Fibroblast of skin of left quadriceps (primary cell): ENCODE results near the gene ANKZF1.
"Not testable (repeated sequence)": the region's sequence is repeated elsewhere in the genome, so short reads cannot be mapped to it uniquely, and the experiment has no call there.

Experiments used
- DNase-seq, 2 experiments: peaks; one replicate each; pipeline ENCODE4 v3.0.0-alpha.2; 2013; ENCODE audit warnings: low read depth in 2 of 2

ANKZF1 gene

DNA sequence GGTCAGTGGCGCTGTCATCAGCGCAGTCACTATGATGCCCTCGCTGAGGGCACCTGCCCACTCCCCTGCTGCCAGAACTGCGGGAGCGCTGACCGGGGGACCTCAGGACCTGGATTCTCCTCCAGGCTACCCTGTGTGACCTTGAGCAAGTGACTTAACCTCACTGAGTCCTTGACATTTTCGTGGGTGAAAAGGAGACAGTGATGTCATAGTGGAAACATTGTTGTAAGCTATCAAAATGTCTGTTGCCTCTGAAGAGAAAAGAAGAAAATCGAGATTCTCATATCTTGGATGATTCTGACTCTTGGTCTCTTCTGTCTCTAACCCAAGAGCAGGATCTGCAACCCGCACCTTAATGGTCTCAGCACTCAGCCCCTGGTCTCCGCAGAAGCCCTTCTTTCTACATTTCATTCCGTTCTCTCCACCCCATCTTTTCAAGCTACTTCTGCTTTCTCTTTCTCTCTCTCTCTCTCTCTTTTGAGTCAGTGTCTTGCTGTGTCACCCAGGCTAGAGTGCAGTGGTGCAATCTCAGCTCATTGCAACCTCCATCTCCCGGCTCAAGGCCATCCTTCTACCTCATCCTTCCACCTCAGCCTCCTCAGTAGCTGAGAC, 25.1 kb downstream of the ANKZF1 start:
- DNase-seq, result no peak

- DNase-seq, result not testable (repeated sequence)
These were observed 29.3 kb downstream of the ANKZF1 start for GRCh38 chr2:219258942-219259341.

DNA sequence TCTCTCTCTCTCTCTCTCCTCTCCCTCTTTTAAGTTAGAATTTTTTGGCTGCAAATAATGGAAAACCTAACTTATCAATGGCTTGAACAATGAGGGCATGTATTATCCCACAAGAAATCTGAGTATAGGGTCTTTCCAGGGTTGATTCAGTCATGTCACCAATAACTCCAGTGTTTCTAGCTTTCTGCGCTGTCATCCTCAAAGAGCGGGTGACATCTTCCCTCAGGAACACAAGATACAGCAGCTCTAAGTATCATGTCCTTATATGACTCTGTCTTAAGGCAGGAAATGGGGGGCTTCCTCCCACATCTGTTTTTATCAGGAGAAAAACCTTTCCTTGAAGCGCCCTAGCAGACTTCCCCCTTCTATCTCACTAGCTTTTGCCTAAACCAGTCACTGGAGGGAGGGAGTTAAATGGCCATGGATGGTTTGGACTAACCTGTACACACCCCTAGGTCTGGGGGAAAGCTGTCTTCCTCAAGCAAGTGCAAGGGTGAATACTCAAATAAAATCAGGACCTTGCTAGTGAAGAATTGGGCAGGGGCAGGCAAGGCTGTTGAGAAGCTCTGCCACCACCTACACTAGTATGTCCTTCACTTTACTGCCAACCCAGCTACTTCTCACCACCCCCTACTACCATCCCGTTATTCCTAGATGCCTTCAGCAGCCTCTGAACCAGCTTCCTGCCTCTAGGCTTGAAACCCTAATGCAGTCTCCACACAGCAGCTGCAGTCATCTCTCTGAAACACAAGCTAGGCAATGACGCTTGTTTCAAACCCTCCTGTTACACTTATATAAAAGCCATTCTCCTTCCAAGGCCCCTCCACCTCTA, 31.6 kb downstream of the ANKZF1 start:
- no peak for DNase-seq

- DNase-seq, result no peak
These were observed 36.6 kb downstream of the ANKZF1 start for GRCh38 chr2:219266232-219266631.

DNA sequence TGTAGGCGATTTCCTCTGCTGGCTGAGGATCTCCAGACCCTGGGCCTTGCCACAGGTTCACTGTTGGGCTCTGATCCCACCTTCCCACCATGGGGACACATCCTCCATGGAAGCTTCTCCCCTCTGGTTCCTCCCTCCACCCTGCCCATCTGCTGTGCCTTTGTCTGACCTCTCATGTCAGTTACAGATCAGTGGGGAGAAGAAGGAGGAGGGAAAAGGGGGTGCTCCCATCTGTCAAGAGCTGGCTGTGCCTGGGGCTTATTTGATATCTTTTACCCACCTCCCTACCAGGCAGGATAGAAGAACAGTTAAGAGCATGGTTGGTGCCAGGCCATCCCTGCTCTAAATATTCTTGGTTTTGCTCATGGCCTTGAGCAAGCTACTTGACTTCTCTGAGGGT, 37.3 kb downstream of the ANKZF1 start:
- DNase-seq, result no peak

DNA sequence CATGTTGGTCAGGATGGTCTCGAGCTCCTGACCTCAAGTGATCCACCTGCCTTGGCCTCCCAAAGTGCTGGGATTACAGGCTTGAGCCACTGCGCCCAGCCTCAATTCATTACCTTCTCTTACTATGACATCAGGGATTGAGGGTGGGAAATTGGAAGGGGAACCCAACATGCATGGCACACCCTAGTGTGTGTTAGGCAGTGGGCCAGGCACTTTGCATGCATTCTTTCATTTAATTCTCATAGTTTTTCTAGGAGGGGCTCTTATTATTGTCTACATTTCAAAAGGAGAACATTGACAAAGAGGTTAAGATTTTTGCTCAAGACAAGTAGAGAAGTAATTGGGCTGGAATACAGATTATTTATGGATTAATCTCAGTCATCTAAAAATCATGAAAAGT, 38.7 kb downstream of the ANKZF1 start:
- DNase-seq, result no peak

DNA sequence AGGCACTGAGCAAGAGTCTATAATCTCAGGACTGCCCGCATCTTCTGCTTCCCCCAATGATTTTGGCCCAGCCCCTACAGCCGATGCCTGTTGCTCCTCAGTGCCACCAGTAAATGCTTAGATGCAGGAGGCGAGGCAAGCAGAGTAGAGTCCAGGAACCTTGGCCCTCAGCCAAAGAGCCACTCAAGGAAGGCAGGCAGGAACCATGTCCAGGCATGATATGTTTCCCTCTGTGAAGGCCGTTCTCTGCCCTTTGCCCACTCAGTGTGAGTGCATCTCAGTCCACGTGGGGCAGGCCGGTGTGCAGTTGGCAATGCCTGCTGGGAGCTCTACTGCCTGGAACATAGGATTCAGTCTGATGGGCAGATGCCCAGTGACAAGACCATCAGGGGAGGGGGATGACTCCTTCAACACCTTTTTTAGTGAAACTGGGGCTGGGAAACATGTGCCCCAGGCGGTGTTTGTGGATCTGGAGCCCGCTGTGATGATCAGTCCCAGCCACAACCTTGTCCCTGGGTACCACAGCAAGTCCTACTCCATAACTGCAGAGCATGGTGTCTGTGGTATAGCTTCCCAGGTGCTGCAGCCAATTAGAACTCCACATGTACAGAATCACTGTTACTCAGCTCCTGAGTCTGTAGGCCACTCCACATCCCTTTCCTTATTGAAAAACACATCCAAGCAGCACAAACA, 39.9 kb downstream of the ANKZF1 start:
- no peak for DNase-seq

- DNase-seq, result no peak
These were observed 40.4 kb downstream of the ANKZF1 start for GRCh38 chr2:219270055-219270372.

DNA sequence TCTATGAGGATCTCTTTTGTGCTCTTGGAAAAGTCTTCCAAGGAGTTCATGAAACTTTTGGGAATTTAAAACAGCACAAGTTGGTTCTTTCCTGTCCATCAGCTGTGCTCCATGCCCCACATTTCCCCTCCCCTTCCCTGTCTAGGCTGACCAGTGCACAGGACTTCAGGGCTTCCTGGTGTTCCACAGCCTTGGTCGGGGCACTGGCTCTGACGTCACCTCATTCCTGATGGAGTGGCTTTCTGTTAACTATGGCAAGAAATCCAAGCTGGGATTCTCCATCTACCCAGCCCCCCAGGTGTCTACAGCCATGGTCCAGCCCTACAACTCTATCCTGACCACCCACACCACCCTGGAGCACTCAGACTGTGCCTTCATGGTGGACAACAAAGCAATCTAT, 41.4 kb downstream of the ANKZF1 start:
- no peak for DNase-seq

GRCh38 chr2:219272356-219272755, 42.8 kb downstream of the ANKZF1 start:
- no peak for DNase-seq

- no peak for DNase-seq
These were observed 43.4 kb downstream of the ANKZF1 start for GRCh38 chr2:219272995-219273394.

DNA sequence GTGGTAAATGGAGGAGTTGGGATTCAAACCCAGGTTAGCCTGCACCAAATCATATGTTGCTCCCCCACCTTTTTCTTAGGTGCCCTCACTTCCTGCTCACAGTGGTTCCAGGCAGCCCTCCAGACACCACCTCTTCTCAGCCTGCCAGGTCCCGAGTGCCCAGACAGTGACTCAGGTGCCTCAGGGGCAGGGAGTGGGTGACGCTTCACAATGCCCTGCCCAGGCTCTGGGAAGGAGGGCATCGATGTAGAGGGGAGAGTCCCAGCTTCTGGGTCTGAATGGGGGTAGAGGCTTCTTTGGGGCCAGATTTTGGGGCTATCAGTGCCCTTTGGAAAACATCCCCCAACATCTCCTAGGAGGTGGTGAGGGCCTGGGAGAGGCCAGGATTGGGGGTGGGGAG, 44.3 kb downstream of the ANKZF1 start:
- no peak for DNase-seq

- peak; percentile 46 to 50 for DNase-seq
These were observed 44.8 kb downstream of the ANKZF1 start for GRCh38 chr2:219274361-219274921.

DNA sequence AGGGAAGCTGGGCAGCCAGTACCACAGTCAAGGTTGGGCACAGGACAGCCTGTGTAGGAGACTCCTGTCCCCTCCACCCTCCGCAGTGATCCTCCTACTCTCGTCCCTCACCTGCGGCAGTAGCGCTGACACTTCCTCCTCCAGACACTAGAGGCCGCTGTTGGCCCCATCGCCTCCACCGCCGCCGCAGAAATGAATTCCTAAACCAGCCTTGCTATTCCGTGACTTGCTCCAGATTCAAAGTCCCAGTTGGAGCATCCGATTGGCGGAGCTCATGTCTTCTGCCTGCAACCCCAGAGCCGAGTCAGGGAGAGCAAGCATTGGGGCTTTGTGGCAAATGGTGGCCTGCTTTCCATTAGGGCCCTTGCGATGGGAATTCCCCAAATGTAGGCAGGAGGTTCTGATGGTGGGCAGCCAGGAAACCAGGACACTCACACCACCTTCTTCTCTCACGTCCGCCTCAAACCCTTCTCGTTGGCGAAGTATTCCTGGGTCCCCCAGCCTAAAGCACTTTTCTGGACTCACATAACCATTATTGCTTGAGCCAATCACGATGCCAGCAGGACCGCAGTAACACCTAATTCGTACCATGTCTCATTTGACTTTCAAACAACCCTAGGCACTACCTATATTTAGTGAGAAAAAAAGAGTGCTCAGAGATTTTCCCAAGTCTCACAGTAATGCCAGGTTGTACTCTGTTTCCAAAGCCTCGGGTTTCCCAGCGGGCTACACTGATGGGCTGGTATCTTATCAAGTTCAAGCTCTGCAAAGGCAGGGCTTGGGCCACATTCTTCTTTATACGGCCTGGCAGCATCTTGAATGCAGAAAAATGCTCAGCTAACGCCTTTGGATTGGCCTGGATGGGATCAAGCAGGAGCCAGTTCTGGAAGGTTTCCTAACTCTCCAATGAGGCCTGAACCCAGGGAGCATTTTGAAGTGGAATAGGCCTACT, 48.4 kb downstream of the ANKZF1 start:
- DNase-seq, result peak; percentile 66 to 71

DNA sequence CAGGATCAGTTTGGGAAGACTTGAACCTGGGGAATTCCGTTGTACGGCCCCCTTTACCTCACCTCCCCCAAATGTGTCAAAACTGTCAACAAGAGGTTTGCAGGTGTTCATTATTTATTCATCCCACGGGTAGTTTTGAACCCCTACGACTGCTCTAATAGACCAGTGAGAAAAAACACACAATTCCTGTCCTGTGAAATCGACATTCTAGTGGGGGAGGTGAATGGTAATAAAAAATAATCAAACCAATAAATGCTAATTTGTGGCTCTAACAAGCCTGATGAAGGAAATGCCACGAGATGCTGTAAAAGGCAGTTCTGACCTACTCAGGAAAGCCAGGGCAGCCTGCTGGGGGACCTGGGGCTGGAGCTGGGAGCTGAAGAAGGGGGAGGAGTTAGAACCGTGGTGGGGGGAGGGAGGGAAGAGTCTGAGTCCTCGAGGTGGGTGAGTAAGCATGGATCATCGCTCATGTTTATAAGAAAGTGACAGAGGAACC, 49.1 kb downstream of the ANKZF1 start:
- DNase-seq, result no peak

DNA sequence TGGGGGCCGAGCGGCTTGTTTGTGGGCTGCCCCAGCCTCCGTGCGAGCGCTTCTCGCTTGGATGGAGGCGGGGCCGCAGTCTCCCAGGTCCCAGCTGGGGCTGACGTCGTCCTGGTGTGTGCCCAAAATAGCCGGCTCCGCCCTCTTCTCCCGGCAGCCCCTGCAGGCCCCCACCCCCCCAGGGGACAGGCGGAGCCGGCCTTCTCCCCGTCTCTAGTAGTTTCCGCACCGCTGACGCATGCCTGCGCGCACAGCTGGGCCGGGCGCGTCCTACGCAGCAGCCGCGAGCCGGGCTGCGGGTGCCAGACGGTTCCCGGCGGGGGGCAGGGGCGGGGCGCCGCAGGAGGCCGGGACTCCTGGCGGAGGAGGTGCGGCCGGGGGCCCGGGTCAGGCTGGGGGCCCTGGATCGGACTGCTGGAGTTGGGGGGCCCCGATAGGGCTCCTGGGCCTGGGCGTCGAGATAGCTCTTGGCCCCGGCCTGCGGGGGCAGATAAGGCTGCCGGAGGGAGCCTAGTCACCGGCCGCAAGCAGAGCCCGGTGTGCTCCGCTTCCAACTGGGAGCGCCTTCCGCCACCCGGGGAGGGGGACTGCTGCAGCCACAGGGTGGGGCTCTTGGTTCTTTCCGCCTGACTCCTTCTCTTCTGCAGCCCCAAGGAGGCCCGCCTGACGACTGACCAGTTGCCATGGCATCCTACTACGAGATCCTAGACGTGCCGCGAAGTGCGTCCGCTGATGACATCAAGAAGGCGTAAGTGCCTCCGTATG, 49.7 kb downstream of the ANKZF1 start, which contains the start of gene DNAJB2:
Gene DNAJB2 (plus strand): TSS at position 216 of the 765 bp plus-strand sequence. CDS start 468 bp downstream, at position 684.
- peak; percentile 98 to 99 for DNase-seq

- no peak for DNase-seq
These were observed 50.4 kb downstream of the ANKZF1 start for GRCh38 chr2:219279916-219280516.

DNA sequence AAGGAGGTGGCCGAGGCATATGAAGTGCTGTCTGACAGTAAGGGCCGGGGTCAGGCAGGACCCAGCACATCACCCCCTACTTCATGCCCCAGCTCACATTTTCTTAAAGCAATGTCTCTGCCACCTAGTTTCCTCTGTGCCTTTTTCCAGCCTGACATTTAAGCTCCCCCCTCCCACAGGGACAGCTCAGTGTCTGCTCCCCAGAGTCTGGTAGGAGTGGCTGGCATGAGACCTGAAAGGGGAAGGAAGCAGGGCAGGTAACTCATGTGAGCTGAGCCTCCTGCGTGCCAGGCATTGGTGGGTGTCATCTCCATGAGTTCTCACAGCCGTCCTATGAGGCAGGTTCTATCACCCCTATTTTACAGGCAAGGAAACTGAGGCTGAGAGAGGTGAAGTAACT, 51.0 kb downstream of the ANKZF1 start:
- no peak for DNase-seq

DNA sequence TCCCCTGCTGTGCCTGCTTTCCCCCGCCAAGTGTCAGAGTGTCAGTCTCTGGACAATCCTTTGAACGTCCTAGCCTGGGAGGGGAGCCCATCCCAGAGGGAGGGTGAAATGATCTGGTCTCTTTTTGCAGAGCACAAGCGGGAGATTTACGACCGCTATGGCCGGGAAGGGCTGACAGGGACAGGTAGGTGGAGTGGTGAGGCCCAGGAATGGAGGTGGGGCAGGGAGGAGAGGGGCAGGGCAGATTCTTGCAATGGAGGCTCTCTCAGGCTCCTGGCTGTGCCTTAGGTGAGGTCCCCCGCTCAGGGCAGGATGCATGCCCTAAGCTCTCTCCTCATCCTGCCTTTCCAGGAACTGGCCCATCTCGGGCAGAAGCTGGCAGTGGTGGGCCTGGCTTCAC, 52.0 kb downstream of the ANKZF1 start:
- DNase-seq, result no peak

GRCh38 chr2:219282375-219282774, 52.8 kb downstream of the ANKZF1 start:
- no peak for DNase-seq
